Loucy (cell line): Measurements from ENCODE around the gene PKIB.

Experiments
- H2AFZ ChIP-seq: fragments of 200-600 bp; sonication (generic); 2 replicates; pipeline ENCODE4 v1.6.0; 2016; ENCODE audit warnings: antibody characterized with exemption, mild to moderate bottlenecking, low read length, moderate library complexity
- H3F3A ChIP-seq: fragments of 200-600 bp; 2 replicates; pipeline ENCODE4 v1.6.0; 2016; ENCODE audit warnings: antibody characterized with exemption, low read depth, mild to moderate bottlenecking
- H3K27me3 ChIP-seq: fragments of 200-600 bp; sonication (generic); 2 replicates; pipeline ENCODE4 v1.6.1; 2014; ENCODE audit warnings: low read length, mild to moderate bottlenecking; ENCODE audit not compliant: insufficient read depth, poor library complexity, severe bottlenecking
- H3K36me3 ChIP-seq: fragments of 200-600 bp; sonication (generic); 2 replicates; pipeline ENCODE4 v1.6.1; 2016; ENCODE audit warnings: low read length; ENCODE audit not compliant: insufficient read depth
- H3K4me1 ChIP-seq: fragments of 200-600 bp; sonication (generic); 2 replicates; pipeline ENCODE4 v1.5.1; 2014; ENCODE audit warnings: low read length, mild to moderate bottlenecking; ENCODE audit not compliant: insufficient read depth, poor library complexity, severe bottlenecking
- H3K4me2 ChIP-seq: fragments of 200-600 bp; sonication (generic); 2 replicates; pipeline ENCODE4 v1.6.0; 2014; ENCODE audit warnings: antibody characterized with exemption, low read length, low read depth, mild to moderate bottlenecking; ENCODE audit not compliant: poor library complexity, severe bottlenecking
- H3K4me3 ChIP-seq: fragments of 200-600 bp; sonication (generic); 2 replicates; pipeline ENCODE4 v1.5.1; 2014; ENCODE audit warnings: low read length, mild to moderate bottlenecking, mixed read lengths; ENCODE audit not compliant: poor library complexity, severe bottlenecking
- H3K79me2 ChIP-seq: fragments of 200-600 bp; sonication (generic); 2 replicates; pipeline ENCODE4 v1.6.1; 2014; ENCODE audit warnings: low read length; ENCODE audit not compliant: insufficient read depth
- H3K9ac ChIP-seq: fragments of 200-600 bp; sonication (generic); 2 replicates; pipeline ENCODE4 v1.6.0; 2014; ENCODE audit warnings: mild to moderate bottlenecking, low read depth, low read length, moderate library complexity; ENCODE audit not compliant: poor library complexity, severe bottlenecking
- H3K9me2 ChIP-seq: fragments of 200-600 bp; sonication (generic); replicated peaks from 2 replicates; pipeline ENCODE4 v1.6.1; 2016; ENCODE audit warnings: low read depth, low read length, mixed read lengths
- H3K9me3 ChIP-seq: fragments of 200-600 bp; sonication (generic); 2 replicates; pipeline ENCODE4 v1.6.1; 2014; ENCODE audit warnings: mild to moderate bottlenecking, antibody characterized with exemption, low read length, low read depth; ENCODE audit not compliant: insufficient read depth
- H4K20me1 ChIP-seq: fragments of 200-600 bp; sonication (generic); 2 replicates; pipeline ENCODE4 v1.6.0; 2014; ENCODE audit warnings: antibody characterized with exemption, low read length, mild to moderate bottlenecking; ENCODE audit not compliant: insufficient read depth, poor library complexity, severe bottlenecking
- CTCF ChIP-seq: fragments of 200-600 bp; sonication (generic); conservative IDR thresholded peaks from 2 replicates; pipeline ENCODE4 v1.5.1; 2014; ENCODE audit warnings: mild to moderate bottlenecking, antibody characterized with exemption, low read length
- EZH2phosphoT487 ChIP-seq: fragments of 200-600 bp; IDR thresholded peaks from 2 replicates; pipeline ENCODE4 v1.6.1; 2018; ENCODE audit warnings: antibody characterized with exemption, mild to moderate bottlenecking, moderate library complexity, borderline replicate concordance

PKIB gene

GRCh38 chr6:122754191-122754731, 144.1 kb downstream of the PKIB start:
- no peak overlapping the region for H3K4me2 ChIP-seq
- peaks cover 5% of the 10 kb centered on the region for H3K4me1 ChIP-seq

GRCh38 chr6:122755901-122756300, 145.7 kb downstream of the PKIB start:
- H3K9me2 ChIP-seq = no peaks in the 10 kb centered on the region
- no peaks in the 10 kb centered on the region for H3K9me3 ChIP-seq
- no peaks in the 10 kb centered on the region for H3K36me3 ChIP-seq
- H3K4me3 ChIP-seq = no peak overlapping the region
- H3F3A ChIP-seq = no peaks in the 10 kb centered on the region
- no peak overlapping the region for H2AFZ ChIP-seq
- no peaks in the 10 kb centered on the region for H3K79me2 ChIP-seq
- H3K4me2 ChIP-seq = no peak overlapping the region
- no peaks in the 10 kb centered on the region for H4K20me1 ChIP-seq
- H3K9ac ChIP-seq = no peak overlapping the region
- no peaks in the 10 kb centered on the region for H3K27me3 ChIP-seq
- H3K4me1 ChIP-seq = peaks cover 5% of the 10 kb centered on the region
- TF ChIP-seq CTCF = no peak
- TF ChIP-seq EZH2phosphoT487 = no peak

More at GRCh38 chr6:122754191-122754731, 144.1 kb downstream of the PKIB start:
- Histone ChIP-seq H3K36me3 (no peaks in the 10 kb centered on the region), H3K9me3 (no peaks in the 10 kb centered on the region), H3K9ac (no peak overlapping the region), H3K79me2 (no peaks in the 10 kb centered on the region), H3K4me3 (no peak overlapping the region), H3K27me3 (no peaks in the 10 kb centered on the region), H3K9me2 (no peaks in the 10 kb centered on the region), H4K20me1 (no peaks in the 10 kb centered on the region), H3F3A (no peaks in the 10 kb centered on the region), H2AFZ (no peak overlapping the region)
- no peak for TF ChIP-seq EZH2phosphoT487
- TF ChIP-seq CTCF = no peak

- H3K4me2 ChIP-seq = no peak overlapping the region
- TF ChIP-seq CTCF = no peak
- no peak for TF ChIP-seq EZH2phosphoT487
- no peak overlapping the region for H3K9ac ChIP-seq
- no peaks in the 10 kb centered on the region for H4K20me1 ChIP-seq
- H3K79me2 ChIP-seq = no peaks in the 10 kb centered on the region
- no peaks in the 10 kb centered on the region for H3K9me3 ChIP-seq
- no peaks in the 10 kb centered on the region for H3K9me2 ChIP-seq
- H3K27me3 ChIP-seq = no peaks in the 10 kb centered on the region
- no peaks in the 10 kb centered on the region for H3F3A ChIP-seq
- no peak overlapping the region for H3K4me3 ChIP-seq
- no peaks in the 10 kb centered on the region for H3K4me1 ChIP-seq
- no peaks in the 10 kb centered on the region for H3K36me3 ChIP-seq
- H2AFZ ChIP-seq = no peak overlapping the region
These were observed 148.7 kb downstream of the PKIB start for GRCh38 chr6:122758927-122759334.
